EH (cell line): Measurements from ENCODE around the gene IFITM1.

Source experiments
- DNase-seq: peaks from one replicate; pipeline ENCODE4 v3.0.0-alpha.2; 2015; ENCODE audit warnings: low read depth

Gene IFITM1

GRCh38 chr11:293852-294661 is 19.8 kb upstream of the IFITM1 start:
- no peak for DNase-seq

- no peak for DNase-seq
Observed at GRCh38 chr11:294780-295179, 19.1 kb upstream of the IFITM1 start.

GRCh38 chr11:295351-296170 is 18.3 kb upstream of the IFITM1 start:
- DNase-seq: no peak

GRCh38 chr11:296171-297050 is 17.4 kb upstream of the IFITM1 start:
- no peak for DNase-seq

GRCh38 chr11:297051-297585 is 16.7 kb upstream of the IFITM1 start:
- no peak for DNase-seq

- DNase-seq: peak; percentile 31
Observed at GRCh38 chr11:297586-298405, 16.0 kb upstream of the IFITM1 start.

- DNase-seq: no peak
Observed at GRCh38 chr11:298406-299065, 15.3 kb upstream of the IFITM1 start.

- no peak for DNase-seq
Observed at GRCh38 chr11:299081-299891, 14.6 kb upstream of the IFITM1 start, which contains the start of gene IFITM5. TSS of gene IFITM5 (minus strand) at chr11:299526. CDS start at chr11:299490, 36 bp downstream.

- DNase-seq: peak; percentile 34
Observed at GRCh38 chr11:299951-300735, 13.7 kb upstream of the IFITM1 start.

GRCh38 chr11:303363-303762 is 10.5 kb upstream of the IFITM1 start:
- no peak for DNase-seq

GRCh38 chr11:304061-304506 is 9.8 kb upstream of the IFITM1 start:
- no peak for DNase-seq

GRCh38 chr11:304915-305843 is 8.7 kb upstream of the IFITM1 start:
- peak; percentile 79 for DNase-seq

- no peak for DNase-seq
Observed at GRCh38 chr11:305844-306211, 8.0 kb upstream of the IFITM1 start.

GRCh38 chr11:306645-307371 is 7.0 kb upstream of the IFITM1 start:
- no peak for DNase-seq

GRCh38 chr11:307766-308708 is 5.8 kb upstream of the IFITM1 start, which contains the start of gene IFITM2:
TSS of gene IFITM2 (plus strand) at chr11:307816. CDS start at chr11:308193, 377 bp downstream.
- DNase-seq: peak; percentile 91
